NOMO-1 (cell line): ENCODE measurements around the gene ISL1.

ENCODE experiments used
- DNase-seq, 2 experiments: peaks; one replicate each; lab custom pipeline; 2025; ENCODE audit not compliant: unreplicated experiment in 2 of 2; lab: John Stamatoyannopoulos, UW

ISL1 gene

GRCh38 chr5:51383131-51384121, at the start of gene ISL1:
ISL1 (plus strand) TSS chr5:51383448; CDS start chr5:51383672, 224 bp downstream.
- DNase-seq, result no peak

GRCh38 chr5:51336878-51337277, 46.4 kb upstream of the ISL1 start:
- DNase-seq, result no peak

GRCh38 chr5:51345106-51345505, 38.1 kb upstream of the ISL1 start:
- no peak for DNase-seq

- no peak for DNase-seq
Measured at GRCh38 chr5:51347157-51347556, 36.1 kb upstream of the ISL1 start.

- DNase-seq, result no peak
Measured at GRCh38 chr5:51347704-51348103, 35.5 kb upstream of the ISL1 start.

GRCh38 chr5:51371052-51371451, 12.2 kb upstream of the ISL1 start:
- no peak for DNase-seq

GRCh38 chr5:51373880-51374523, 9.2 kb upstream of the ISL1 start:
- no peak for DNase-seq

GRCh38 chr5:51375084-51375483, 8.2 kb upstream of the ISL1 start:
- DNase-seq, result no peak

- DNase-seq, result no peak
Measured at GRCh38 chr5:51376509-51376908, 6.7 kb upstream of the ISL1 start.

GRCh38 chr5:51377151-51378060, 5.8 kb upstream of the ISL1 start:
- DNase-seq, result no peak

GRCh38 chr5:51378061-51378409, 5.2 kb upstream of the ISL1 start:
- no peak for DNase-seq

GRCh38 chr5:51378448-51379330, 4.6 kb upstream of the ISL1 start:
- no peak for DNase-seq

- no peak for DNase-seq
Measured at GRCh38 chr5:51379331-51379700, 3.9 kb upstream of the ISL1 start.

- peak in 1 of 2 experiments; percentile 6 for DNase-seq
Measured at GRCh38 chr5:51380603-51381207, 2.5 kb upstream of the ISL1 start.

- DNase-seq, result no peak
Measured at GRCh38 chr5:51381761-51382474, 1.3 kb upstream of the ISL1 start.

GRCh38 chr5:51382521-51383130, 622 bp upstream of the ISL1 start:
- no peak for DNase-seq

- no peak for DNase-seq
Measured at GRCh38 chr5:51384281-51384840, 1.1 kb downstream of the ISL1 start.

GRCh38 chr5:51385216-51385615, 2.0 kb downstream of the ISL1 start:
- no peak for DNase-seq
